ENCODE results near the gene SAMSN1.

DNA sequence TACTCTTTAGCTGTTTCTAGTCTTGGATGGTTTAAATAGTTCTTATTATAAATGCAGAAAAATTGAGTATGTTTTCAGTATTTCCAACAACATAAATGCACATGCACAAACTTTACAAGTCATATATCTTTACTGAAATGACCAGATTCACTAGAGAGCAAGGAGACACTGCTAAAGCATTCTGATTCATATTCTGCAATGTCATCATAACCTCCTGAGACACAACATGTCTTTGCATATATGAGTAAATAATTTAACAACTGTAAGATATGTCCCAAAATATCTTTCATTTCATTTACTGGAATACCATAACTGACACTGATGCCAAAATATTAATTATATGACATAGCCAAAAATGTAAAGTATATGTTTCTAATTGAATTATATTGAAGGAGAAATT is 16.8 kb upstream of the SAMSN1 start:
- no peak for TF ChIP-seq EZH2 (IDR thresholded peaks at IDR 0.05; ENCODE audit: borderline replicate concordance, low read length)
- TF ChIP-seq, protein P1, sequence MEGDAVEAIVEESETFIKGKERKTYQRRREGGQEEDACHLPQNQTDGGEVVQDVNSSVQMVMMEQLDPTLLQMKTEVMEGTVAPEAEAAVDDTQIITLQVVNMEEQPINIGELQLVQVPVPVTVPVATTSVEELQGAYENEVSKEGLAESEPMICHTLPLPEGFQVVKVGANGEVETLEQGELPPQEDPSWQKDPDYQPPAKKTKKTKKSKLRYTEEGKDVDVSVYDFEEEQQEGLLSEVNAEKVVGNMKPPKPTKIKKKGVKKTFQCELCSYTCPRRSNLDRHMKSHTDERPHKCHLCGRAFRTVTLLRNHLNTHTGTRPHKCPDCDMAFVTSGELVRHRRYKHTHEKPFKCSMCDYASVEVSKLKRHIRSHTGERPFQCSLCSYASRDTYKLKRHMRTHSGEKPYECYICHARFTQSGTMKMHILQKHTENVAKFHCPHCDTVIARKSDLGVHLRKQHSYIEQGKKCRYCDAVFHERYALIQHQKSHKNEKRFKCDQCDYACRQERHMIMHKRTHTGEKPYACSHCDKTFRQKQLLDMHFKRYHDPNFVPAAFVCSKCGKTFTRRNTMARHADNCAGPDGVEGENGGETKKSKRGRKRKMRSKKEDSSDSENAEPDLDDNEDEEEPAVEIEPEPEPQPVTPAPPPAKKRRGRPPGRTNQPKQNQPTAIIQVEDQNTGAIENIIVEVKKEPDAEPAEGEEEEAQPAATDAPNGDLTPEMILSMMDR (IDR thresholded peaks at IDR 0.05; ENCODE audit: low read length), result no peak

All from OCI-LY1 (cell line).